H1 (cell line): ENCODE measurements around the gene OBSCN. TPM values are rescaled to one million over a fixed set of nuclear protein-coding genes. Genes with fewer than 3 reads are reported as not detected.

Experiments
- EP300 ChIP-seq, 2 experiments: IDR thresholded peaks; 1 replicate in 1 of 2; 2 replicates in 1 of 2; pipeline ENCODE4 v1.6.1; 2011 to 2012; ENCODE audit warnings: low read depth in 2 of 2, low read length in 2 of 2, mild to moderate bottlenecking in 2 of 2, borderline replicate concordance in 1 of 2, inconsistent platforms in 1 of 2, moderate library complexity in 1 of 2
- KDM4A ChIP-seq: IDR thresholded peaks from one replicate; pipeline ENCODE4 v1.7.1; 2012; ENCODE audit warnings: low read depth, mild to moderate bottlenecking, moderate library complexity, low read length, inconsistent platforms; ENCODE audit not compliant: severe bottlenecking
- RBBP5 ChIP-seq: IDR thresholded peaks from 2 replicates; pipeline ENCODE4 v1.7.1; 2012; ENCODE audit warnings: low read depth, mild to moderate bottlenecking, inconsistent platforms, low read length, moderate library complexity, borderline replicate concordance
- RXRA ChIP-seq: IDR thresholded peaks from 2 replicates; pipeline ENCODE4 v1.6.1; 2011; ENCODE audit warnings: low read depth, mild to moderate bottlenecking, low read length, moderate library complexity; ENCODE audit not compliant: insufficient read depth
- polyA plus RNA-seq, 7 experiments: library from polyadenylated mRNA; depleted of rRNA in 3 of 7; stranded (reverse) in 5 of 7; unstranded in 2 of 7; fragments of >200 nt in 5 of 7; fragments of 200-250 nt in 2 of 7; gene quantifications; 1 replicate in 5 of 7; 2 replicates in 1 of 7; 4 replicates in 1 of 7; pipeline versions ENCODE4 v1.2.1 to v1.2.3, GENCODE V29; 2011 to 2013; ENCODE audit warnings: missing spikeins in 2 of 7, mixed read lengths in 2 of 7
- total RNA-seq: library from RNA; stranded (reverse); fragmentation: NEBNext Ultra II Directional; extraction: Animal tissue kit (Norgen Biotek cat#: 25700); gene quantifications from 2 replicates; pipeline ENCODE4 v1.2.1, GENCODE V29; 2021
- TF ChIP-seq, protein P1 (sequence below): fragments of 300-600 bp; sonication (generic); IDR thresholded peaks from 2 replicates; pipeline ENCODE4 v1.7.1; 2012; ENCODE audit warnings: low read length, moderate library complexity, mild to moderate bottlenecking, inconsistent platforms; ENCODE audit not compliant: insufficient replicate concordance
- TF ChIP-seq, protein P2 (sequence below), 3 experiments: IDR thresholded peaks; 1 replicate in 2 of 3; 2 replicates in 1 of 3; pipeline versions ENCODE4 v1.5.1 to v1.6.1; 2011; ENCODE audit warnings: low read length in 3 of 3, mild to moderate bottlenecking in 3 of 3, inconsistent platforms in 2 of 3, low read depth in 1 of 3, moderate library complexity in 1 of 3; ENCODE audit not compliant: insufficient read depth in 1 of 3; ENCODE audit errors: control extremely low read depth in 1 of 3

The OBSCN gene
- total and polyA plus RNA-seq, 2 of the 8 experiments (the other 6 are each of a cell fraction or from before 2014, with no cell fraction given) = 7.5 to 28.4 TPM

DNA sequence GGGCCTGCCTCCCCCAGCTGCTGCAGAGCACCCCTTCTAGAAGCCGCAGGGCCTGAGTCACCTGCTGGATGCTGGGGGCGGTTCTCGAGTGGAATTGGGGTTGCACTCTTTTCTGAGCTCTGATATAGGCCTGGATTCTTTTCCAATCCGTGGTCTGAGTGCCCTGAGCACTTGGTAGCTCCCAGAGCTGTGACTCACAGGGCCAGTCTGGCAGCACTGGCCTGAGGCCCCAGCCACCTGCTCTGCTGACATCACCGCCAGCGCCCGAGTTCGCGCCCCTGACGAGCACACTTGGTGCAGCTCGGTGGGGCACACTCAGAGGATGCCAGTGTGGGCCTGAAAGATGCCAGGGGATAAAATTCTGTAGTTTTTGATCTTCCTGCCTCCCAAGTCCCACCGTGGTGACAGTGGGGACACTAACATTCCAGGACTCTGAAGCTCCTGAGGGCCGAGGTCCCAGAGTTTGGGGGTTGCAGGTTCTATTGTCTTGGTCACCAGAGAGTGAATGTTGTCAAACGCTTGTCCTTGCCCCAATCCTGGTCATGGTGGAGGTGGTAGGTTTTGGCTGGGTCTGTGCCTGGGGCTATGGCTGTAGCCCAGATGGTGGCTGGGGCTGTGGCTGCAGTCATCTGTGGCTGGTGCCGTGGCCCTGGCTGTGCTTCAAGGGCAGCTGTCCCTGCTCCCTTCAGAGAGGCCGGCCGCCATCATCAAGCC is 74.6 kb downstream of the OBSCN start (continued):
- TF ChIP-seq, protein P1, sequence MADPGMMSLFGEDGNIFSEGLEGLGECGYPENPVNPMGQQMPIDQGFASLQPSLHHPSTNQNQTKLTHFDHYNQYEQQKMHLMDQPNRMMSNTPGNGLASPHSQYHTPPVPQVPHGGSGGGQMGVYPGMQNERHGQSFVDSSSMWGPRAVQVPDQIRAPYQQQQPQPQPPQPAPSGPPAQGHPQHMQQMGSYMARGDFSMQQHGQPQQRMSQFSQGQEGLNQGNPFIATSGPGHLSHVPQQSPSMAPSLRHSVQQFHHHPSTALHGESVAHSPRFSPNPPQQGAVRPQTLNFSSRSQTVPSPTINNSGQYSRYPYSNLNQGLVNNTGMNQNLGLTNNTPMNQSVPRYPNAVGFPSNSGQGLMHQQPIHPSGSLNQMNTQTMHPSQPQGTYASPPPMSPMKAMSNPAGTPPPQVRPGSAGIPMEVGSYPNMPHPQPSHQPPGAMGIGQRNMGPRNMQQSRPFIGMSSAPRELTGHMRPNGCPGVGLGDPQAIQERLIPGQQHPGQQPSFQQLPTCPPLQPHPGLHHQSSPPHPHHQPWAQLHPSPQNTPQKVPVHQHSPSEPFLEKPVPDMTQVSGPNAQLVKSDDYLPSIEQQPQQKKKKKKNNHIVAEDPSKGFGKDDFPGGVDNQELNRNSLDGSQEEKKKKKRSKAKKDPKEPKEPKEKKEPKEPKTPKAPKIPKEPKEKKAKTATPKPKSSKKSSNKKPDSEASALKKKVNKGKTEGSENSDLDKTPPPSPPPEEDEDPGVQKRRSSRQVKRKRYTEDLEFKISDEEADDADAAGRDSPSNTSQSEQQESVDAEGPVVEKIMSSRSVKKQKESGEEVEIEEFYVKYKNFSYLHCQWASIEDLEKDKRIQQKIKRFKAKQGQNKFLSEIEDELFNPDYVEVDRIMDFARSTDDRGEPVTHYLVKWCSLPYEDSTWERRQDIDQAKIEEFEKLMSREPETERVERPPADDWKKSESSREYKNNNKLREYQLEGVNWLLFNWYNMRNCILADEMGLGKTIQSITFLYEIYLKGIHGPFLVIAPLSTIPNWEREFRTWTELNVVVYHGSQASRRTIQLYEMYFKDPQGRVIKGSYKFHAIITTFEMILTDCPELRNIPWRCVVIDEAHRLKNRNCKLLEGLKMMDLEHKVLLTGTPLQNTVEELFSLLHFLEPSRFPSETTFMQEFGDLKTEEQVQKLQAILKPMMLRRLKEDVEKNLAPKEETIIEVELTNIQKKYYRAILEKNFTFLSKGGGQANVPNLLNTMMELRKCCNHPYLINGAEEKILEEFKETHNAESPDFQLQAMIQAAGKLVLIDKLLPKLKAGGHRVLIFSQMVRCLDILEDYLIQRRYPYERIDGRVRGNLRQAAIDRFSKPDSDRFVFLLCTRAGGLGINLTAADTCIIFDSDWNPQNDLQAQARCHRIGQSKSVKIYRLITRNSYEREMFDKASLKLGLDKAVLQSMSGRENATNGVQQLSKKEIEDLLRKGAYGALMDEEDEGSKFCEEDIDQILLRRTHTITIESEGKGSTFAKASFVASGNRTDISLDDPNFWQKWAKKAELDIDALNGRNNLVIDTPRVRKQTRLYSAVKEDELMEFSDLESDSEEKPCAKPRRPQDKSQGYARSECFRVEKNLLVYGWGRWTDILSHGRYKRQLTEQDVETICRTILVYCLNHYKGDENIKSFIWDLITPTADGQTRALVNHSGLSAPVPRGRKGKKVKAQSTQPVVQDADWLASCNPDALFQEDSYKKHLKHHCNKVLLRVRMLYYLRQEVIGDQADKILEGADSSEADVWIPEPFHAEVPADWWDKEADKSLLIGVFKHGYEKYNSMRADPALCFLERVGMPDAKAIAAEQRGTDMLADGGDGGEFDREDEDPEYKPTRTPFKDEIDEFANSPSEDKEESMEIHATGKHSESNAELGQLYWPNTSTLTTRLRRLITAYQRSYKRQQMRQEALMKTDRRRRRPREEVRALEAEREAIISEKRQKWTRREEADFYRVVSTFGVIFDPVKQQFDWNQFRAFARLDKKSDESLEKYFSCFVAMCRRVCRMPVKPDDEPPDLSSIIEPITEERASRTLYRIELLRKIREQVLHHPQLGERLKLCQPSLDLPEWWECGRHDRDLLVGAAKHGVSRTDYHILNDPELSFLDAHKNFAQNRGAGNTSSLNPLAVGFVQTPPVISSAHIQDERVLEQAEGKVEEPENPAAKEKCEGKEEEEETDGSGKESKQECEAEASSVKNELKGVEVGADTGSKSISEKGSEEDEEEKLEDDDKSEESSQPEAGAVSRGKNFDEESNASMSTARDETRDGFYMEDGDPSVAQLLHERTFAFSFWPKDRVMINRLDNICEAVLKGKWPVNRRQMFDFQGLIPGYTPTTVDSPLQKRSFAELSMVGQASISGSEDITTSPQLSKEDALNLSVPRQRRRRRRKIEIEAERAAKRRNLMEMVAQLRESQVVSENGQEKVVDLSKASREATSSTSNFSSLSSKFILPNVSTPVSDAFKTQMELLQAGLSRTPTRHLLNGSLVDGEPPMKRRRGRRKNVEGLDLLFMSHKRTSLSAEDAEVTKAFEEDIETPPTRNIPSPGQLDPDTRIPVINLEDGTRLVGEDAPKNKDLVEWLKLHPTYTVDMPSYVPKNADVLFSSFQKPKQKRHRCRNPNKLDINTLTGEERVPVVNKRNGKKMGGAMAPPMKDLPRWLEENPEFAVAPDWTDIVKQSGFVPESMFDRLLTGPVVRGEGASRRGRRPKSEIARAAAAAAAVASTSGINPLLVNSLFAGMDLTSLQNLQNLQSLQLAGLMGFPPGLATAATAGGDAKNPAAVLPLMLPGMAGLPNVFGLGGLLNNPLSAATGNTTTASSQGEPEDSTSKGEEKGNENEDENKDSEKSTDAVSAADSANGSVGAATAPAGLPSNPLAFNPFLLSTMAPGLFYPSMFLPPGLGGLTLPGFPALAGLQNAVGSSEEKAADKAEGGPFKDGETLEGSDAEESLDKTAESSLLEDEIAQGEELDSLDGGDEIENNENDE = no peak
- TF ChIP-seq, protein P2, sequence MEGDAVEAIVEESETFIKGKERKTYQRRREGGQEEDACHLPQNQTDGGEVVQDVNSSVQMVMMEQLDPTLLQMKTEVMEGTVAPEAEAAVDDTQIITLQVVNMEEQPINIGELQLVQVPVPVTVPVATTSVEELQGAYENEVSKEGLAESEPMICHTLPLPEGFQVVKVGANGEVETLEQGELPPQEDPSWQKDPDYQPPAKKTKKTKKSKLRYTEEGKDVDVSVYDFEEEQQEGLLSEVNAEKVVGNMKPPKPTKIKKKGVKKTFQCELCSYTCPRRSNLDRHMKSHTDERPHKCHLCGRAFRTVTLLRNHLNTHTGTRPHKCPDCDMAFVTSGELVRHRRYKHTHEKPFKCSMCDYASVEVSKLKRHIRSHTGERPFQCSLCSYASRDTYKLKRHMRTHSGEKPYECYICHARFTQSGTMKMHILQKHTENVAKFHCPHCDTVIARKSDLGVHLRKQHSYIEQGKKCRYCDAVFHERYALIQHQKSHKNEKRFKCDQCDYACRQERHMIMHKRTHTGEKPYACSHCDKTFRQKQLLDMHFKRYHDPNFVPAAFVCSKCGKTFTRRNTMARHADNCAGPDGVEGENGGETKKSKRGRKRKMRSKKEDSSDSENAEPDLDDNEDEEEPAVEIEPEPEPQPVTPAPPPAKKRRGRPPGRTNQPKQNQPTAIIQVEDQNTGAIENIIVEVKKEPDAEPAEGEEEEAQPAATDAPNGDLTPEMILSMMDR (IDR thresholded peaks at IDR 0.05; ENCODE audit: control extremely low read depth in 1 of 3, insufficient read depth in 1 of 3, low read depth in 1 of 3, low read length in 3 of 3) = no peak
- TF ChIP-seq RBBP5 = no peak
- TF ChIP-seq KDM4A = no peak
- no peak for TF ChIP-seq EP300 (IDR thresholded peaks at IDR 0.05; ENCODE audit: borderline replicate concordance in 1 of 2, low read depth in 2 of 2, low read length in 2 of 2)
- TF ChIP-seq RXRA = no peak
